ENCODE data around the gene SASH1. TPM values are rescaled to one million over a fixed set of nuclear protein-coding genes. Genes with fewer than 3 reads are reported as not detected.

Gene SASH1
- total and polyA plus RNA-seq, 9 of the 15 experiments (the other 6 are each of a cell fraction or from before 2014, with no cell fraction given), result 0.35 to 3.5 (median 1.6) TPM

- BruUV-seq (replicated peaks), result no TSS peak
- Histone ChIP-seq H3K27me3 (ENCODE audit: control insufficient read depth in 2 of 2, insufficient read depth in 2 of 2, low read length in 2 of 2) (peaks cover 15 to 28% of the 10 kb centered on the region in 2 experiments; a peak in 4 of 5 replicates), H3K9me1 (ENCODE audit: control insufficient read depth, insufficient read depth, low read length) (no peaks in the 10 kb centered on the region), H3K79me2 (ENCODE audit: control insufficient read depth, insufficient read depth, low read length) (no peaks in the 10 kb centered on the region), H3K4me3 (no peak overlapping the region), H3K4me1 (replicated peaks in 1 of 2; ENCODE audit: control insufficient read depth in 2 of 2, insufficient read depth in 2 of 2, low read length in 2 of 2) (no peaks in the 10 kb centered on the region), H3K36me3 (ENCODE audit: control insufficient read depth, insufficient read depth, low read length) (no peaks in the 10 kb centered on the region), H3K27ac (ENCODE audit: extremely low read depth, low read depth, low read length) (no peak overlapping the region), H2AFZ (ENCODE audit: low read depth, low read length) (no peak overlapping the region), H3K9ac (ENCODE audit: insufficient read depth in 1 of 2, low read depth in 2 of 2, low read length in 2 of 2) (no peak overlapping the region), H4K20me1 (replicated peaks; ENCODE audit: control insufficient read depth, insufficient read depth, low read length) (peaks cover 3% of the 10 kb centered on the region; the same call in 1 of the 2 replicates), H3K9me3 (replicated peaks; ENCODE audit: control insufficient read depth, insufficient read depth, low read depth, low read length) (no peaks in the 10 kb centered on the region), H3K4me2 (ENCODE audit: insufficient read depth, low read length) (no peak overlapping the region)
- intact Hi-C loops (cut with micrococcal nuclease) (no loop called here), in situ Hi-C loops (cut with MboI) (no loop called here)
- no peak for DNase-seq (ENCODE audit: extremely low read depth in 1 of 4, low spot score in 3 of 4)
- POLR2A ChIA-PET, result interaction anchor here (0.9 kb wide), 1 partner anchor 36 kb away, joined by 3 read pairs; no protein-coding TSS in a partner anchor
- TF ChIP-seq YBX1 (IDR thresholded peaks at IDR 0.05) (no peak), ZNF41 (CRISPR knock-in tag; conservative IDR thresholded peaks at IDR 0.05) (no peak), ZNF324 (CRISPR knock-in tag; IDR thresholded peaks at IDR 0.05) (no peak), SFPQ (IDR thresholded peaks at IDR 0.05; ENCODE audit: low read depth, low read length) (no peak), ZNF449 (CRISPR knock-in tag; IDR thresholded peaks at IDR 0.05) (no peak), NR3C1 (CRISPR knock-in tag; IDR thresholded peaks at IDR 0.05) (no peak), ZC3H8 (IDR thresholded peaks at IDR 0.05) (no peak), NFE2 (IDR thresholded peaks at IDR 0.05; ENCODE audit: low read depth) (no peak)
- WGBS (ENCODE audit: insufficient coverage, low coverage, missing lambda C conversion rate), result 0% methylated on average over 5 of the region's 5 CpGs
- no peak for ATAC-seq
- no peak for FAIRE-seq
- CTCF ChIA-PET (ENCODE audit: low intra/inter-chr PET ratio), result no interaction called here
Measured at GRCh38 chr6:148388521-148388920, 45.9 kb downstream of the SASH1 start.
